HG03378 (cell line): ENCODE results near the gene GYPA.
"Not testable (repeated sequence)": the region's sequence is repeated elsewhere in the genome, so short reads cannot be mapped to it uniquely, and the experiment has no call there.

Source experiments
- ATAC-seq: cut with Tn5 transposase; IDR thresholded peaks from one replicate; pipeline ENCODE4 v1.9.1; 2021; ENCODE audit warnings: mild to moderate bottlenecking, moderate library complexity; ENCODE audit not compliant: unreplicated experiment

The GYPA gene

DNA sequence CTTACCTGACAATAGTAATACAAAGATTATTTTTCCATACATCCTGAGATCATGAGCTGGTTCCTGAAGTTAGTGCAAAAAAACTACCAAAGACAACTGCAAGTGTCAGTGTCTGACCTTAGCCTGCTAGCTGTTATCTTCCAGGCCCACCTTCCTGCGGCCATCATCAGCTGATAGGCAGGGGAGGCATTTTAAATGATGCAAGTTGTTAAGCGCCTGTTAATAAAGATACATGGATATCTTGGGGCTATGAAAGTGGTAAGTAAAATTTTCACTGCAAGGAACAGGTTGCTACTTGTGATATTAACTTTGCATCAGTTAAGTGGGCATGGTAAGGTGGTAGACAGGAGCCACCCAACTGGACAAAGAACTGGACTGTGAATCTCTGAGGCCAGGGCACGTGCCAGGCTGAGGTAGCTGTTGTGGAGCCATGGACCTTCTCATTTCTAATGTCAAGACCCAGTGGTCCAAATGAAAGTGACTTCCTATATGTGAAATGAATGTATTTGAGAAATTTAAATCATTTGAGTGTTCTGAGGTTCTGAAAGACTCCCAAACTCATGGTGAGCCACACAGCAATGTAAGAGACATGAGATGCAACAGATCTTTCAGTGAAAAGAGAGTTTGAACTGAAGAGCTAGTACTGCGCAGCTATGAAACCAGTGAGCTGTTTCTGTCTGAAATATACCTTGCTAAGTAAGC lies at the start of gene GYPA:
Gene GYPA, minus strand, starts transcription at position 125 of the 702 bp plus-strand sequence. Its CDS starts 83 bp downstream, at position 42.
- not testable (repeated sequence) for ATAC-seq

GRCh38 chr4:144190009-144190408 lies 49.5 kb upstream of the GYPA start:
- ATAC-seq = no peak

DNA sequence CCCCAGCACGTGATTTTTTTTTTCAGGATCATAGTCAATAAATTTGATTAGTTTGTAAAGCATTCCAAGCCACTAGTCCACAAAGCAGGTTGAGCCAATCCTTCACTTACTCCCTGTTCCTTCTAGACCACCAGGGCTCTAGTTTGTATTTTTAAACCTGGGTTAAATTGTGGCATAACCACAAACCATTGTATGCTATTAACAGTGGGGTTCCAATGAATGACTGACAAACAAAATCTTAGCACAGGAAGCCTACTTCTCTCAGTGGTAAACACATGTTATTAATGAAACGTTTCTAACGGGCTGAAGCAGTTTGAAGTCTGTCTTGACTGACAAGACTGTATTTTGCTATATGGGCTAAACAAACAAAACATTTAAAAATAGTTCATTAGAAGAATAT lies 48.6 kb upstream of the GYPA start:
- ATAC-seq = peak; percentile 81

GRCh38 chr4:144185086-144185485 lies 44.6 kb upstream of the GYPA start:
- no peak for ATAC-seq

DNA sequence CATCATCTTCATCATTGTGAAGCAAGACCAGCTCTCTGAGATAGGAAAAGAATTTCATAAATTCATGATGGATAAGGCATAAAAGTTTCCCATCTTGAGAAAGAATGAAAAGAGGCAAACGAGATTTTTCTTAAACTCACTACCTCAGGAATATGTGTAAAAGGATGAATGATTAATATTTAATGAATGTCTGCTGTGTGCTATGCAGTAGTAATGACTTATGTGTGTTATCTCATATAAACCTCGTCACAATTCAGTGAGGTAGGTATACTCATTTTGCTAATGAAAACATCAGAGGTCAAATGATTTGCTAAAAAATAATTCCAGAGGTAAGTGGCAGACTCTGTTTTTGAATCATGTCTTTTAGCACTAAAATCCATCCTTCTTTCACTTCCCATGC lies 42.6 kb upstream of the GYPA start:
- ATAC-seq = no peak

GRCh38 chr4:144181391-144181790 lies 40.9 kb upstream of the GYPA start:
- peak; percentile 44 for ATAC-seq

GRCh38 chr4:144179152-144179739 lies 38.7 kb upstream of the GYPA start:
- ATAC-seq = no peak

DNA sequence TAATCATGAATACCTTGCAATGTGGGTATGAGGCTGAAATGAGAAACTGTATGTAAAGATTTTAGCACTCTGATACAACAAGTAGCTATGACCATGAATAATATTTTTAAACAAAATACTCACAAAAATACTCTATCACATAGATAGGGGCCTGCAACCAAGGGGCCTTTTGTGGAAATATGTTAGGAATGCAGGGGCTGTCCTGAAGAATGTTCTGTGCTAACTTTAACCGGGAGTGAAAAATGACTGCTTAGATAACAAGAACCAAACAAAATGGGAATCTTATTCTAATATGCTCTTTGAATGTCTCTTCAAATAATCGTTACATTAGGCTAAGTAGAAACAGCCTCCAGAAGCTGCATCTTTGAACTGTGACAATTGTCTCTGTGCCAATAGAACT lies 37.9 kb upstream of the GYPA start:
- no peak for ATAC-seq

DNA sequence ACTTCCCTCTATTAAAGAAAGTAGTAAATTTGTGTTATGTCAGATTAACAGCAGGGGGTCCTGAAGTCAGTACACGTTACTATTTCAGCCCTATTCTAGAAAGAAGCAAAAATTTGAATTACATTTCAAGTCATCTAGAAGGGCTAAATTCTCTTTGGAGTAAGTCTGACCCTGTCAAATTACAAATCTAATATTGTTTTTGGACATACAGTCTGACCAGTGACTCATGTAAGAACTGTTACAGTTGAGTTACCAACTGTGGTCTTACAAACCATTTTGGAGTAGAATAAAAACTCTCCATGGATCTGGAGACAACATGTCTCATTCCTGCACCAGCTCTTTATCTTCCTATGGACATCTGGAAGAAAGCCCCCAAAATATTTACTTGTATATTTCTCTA lies 36.0 kb upstream of the GYPA start:
- ATAC-seq = no peak

DNA sequence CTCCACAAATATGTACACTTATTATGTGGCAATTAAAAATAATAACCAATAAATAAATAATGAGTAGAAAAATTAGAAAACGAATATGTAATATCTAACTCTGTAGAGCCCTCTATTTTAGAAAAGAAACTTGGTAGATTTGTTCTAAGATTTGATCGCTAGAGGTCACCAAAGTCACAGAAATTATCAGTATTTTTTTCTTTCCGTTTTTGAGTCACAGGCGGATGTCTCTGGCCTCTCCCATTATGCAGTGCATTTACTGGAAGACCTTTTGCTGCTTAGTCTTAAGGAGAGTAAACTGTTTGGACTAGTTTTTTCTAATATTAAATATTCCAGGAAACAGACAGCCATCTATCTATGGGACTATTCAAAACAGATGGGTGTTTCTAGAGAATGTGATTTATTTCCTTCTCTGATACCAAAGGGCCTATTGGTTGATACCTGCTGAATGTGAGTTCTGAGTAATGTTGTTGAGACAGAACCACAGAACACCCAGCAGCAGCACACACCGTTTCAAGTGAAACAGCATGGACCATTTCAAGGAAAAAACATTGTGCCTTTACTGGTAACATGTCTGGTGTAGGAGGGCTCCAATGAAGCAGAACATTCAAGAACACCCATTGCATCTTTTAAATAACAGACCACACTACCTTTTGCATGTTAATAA lies 34.0 kb upstream of the GYPA start:
- ATAC-seq = peak; percentile 85

DNA sequence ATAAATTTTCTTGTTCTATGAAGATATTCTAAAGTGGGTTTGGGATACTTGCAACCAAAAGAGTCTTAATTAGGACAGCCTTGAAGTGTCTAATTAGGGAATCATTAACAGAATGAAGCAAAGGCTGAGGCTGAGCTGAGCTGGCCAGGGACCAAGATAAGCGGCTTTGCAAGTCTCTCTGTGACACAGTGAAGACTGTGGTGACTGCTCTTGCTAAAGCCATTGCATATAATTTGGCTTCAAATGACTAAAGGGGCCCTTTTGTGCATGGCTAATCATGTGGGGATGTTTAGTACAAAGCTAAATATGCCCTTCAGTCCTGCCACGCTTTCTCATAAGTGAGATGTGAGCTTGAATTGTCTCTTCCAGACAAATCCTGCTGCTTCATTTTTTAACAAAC lies 31.2 kb upstream of the GYPA start:
- no peak for ATAC-seq

DNA sequence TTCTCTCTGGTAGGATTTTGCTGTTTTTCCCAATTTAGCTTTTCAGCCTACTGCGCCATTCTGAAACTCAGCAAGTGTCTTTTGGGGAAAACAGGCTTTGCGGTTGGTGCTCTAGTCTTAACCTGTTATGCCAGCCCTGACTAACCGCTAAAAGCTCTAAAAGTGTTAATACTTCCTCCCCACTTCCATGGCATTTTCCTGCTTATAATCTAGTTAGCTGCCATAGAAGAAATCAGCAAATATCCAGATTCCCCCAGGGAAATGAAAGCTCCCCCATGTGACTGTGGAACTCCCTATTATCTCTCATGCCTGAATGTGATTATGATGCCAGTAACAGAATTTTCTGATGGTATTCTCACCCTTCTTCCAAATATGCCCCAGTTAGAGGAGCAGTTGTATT lies 28.7 kb upstream of the GYPA start:
- no peak for ATAC-seq

- no peak for ATAC-seq
These were observed 13.5 kb upstream of the GYPA start for GRCh38 chr4:144154044-144154443.

- peak; percentile 82 for ATAC-seq
These were observed 2.3 kb upstream of the GYPA start for GRCh38 chr4:144142690-144143326.

GRCh38 chr4:144141493-144141892 lies 975 bp upstream of the GYPA start:
- no peak for ATAC-seq

DNA sequence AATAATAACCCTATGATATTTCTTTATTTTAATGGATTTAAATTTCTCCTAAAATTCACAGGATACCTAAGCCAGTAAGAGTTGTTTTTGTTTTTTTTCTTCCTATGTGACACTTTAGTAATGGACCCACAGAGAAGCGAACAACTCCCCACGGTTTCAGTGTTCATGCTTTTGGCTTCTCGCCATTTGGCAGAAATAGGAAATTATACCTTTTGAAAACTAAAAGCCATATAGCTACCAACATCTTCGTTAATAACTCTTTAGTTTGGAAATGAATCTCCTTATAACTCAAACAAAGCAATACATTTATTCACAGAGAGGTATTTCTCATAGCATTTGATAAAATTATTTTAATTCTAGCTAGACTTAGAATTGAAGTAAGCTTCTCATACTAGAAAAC lies 527 bp downstream of the GYPA start:
- ATAC-seq = not testable (repeated sequence)

DNA sequence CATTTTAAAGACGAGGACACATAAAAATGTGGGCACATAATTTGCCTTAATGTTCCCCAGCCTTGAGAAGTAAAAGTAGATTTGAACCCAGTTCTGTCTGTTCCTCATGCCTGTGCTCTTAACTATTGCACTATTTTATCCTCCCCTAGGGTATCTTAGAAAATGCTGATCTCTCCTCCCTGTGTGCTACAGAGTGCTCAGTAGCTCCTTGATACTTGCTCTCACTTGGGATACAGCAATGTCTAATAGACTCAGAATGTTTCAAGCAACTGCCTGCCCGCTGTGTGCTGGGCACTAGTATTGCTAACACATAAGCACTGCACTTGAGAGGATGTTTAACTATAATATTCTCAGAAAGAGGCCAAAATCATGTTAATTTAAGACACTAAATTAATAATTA lies 971 bp downstream of the GYPA start:
- ATAC-seq = not testable (repeated sequence)

DNA sequence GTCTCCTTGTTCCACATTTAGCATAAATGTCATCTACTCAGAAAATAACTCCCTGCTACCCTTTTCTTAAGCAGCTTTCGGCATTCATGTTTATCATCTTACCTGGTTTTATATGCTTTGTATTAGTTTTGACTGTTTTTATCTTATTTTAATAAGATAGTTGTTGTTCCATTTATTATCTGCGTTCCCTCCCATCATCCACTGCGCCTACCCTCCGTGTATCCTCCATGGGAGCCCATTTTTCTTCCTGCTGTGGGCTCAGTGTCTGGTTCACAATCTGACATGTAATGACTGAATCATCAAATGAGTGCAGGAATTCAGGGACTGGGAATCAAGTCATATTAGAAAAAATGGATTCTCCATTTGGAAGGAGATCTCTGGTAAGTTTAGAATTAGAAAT lies 2.3 kb downstream of the GYPA start:
- not testable (repeated sequence) for ATAC-seq

- not testable (repeated sequence) for ATAC-seq
These were observed 3.2 kb downstream of the GYPA start for GRCh38 chr4:144137137-144137931.

DNA sequence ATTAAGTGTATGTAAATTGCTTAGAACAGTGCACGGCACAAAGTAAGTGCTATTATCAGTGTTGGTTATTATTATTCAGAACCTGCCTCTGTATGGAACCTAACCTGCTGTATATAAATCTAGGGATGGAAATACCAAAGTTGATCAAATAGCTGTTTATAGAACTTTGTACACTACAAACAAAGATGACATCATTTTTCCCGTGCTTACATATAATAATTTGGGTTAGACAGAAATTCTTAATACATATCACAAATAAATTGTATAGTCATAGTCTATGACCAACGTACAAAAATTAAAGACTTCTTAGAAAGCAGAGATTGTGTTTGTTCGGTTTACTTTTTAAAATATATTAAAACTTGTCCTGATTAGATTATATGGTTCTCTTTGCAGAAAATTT lies 4.3 kb downstream of the GYPA start:
- not testable (repeated sequence) for ATAC-seq

DNA sequence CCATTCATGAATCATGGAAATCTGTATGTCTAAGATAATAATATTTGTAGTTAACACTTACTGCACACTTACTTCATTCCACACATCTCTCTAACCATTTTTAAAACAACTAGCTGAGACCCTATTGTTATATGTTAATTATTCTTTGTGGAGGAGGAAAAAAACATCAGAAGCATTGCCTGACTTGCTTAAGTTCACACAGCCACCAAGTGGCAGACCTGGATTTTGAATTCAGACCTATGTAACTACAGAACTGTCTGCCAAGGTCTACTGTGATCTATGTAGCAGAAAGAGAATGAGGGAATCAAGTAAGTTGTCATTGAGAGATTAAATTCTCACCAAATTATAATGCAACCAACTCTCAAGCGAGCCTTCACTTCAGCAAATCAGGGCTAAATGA lies 10.4 kb downstream of the GYPA start:
- ATAC-seq = not testable (repeated sequence)
